GM12874 (cell line): ENCODE results near the gene DHRS12.

Experiments
- TF ChIP-seq, protein P1 (sequence below): IDR thresholded peaks from 2 replicates; pipeline ENCODE4 v1.5.1; 2011; ENCODE audit warnings: low read depth, mild to moderate bottlenecking, control low read depth, low read length, moderate library complexity; ENCODE audit not compliant: insufficient read depth

Gene DHRS12

DNA sequence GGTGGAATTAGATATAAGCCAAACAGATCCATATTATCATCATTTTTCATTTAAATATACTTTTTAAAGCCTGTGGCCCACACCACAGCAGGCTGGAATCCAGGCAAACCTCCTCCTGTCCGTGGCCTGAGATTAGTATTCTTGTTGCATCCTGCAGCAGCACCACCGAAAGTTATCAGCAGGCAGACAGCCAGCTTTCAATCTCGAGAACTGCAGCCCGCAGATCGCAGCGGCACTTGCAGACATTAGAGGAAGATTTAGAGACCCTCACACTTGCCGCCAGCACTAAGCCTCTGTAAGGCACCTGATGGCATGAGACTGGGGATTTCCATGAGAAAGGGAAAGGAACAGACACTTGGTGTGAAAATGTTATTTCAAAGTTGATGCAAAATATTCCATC, 7.4 kb downstream of the DHRS12 start:
- TF ChIP-seq, protein P1, sequence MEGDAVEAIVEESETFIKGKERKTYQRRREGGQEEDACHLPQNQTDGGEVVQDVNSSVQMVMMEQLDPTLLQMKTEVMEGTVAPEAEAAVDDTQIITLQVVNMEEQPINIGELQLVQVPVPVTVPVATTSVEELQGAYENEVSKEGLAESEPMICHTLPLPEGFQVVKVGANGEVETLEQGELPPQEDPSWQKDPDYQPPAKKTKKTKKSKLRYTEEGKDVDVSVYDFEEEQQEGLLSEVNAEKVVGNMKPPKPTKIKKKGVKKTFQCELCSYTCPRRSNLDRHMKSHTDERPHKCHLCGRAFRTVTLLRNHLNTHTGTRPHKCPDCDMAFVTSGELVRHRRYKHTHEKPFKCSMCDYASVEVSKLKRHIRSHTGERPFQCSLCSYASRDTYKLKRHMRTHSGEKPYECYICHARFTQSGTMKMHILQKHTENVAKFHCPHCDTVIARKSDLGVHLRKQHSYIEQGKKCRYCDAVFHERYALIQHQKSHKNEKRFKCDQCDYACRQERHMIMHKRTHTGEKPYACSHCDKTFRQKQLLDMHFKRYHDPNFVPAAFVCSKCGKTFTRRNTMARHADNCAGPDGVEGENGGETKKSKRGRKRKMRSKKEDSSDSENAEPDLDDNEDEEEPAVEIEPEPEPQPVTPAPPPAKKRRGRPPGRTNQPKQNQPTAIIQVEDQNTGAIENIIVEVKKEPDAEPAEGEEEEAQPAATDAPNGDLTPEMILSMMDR: no peak

DNA sequence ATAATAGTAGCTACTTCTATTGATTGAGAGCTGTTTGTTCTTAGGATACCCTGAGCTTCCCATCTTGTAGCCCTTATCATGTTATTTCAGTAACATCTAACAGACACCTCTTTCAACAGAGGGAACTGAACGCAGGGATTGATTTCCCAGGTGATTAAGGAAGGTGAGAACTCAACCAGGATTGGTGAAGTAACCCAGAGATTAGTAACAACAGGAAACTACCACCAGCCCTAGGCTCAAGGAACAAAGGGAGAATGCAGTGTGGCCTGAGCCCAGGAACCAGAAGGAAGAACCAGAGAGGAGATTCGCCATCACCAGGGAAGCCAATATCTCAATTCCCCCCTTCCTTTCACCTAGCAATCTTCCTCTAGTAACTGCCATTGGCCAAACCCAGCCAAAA, 8.5 kb downstream of the DHRS12 start:
- TF ChIP-seq, protein P1: no peak

DNA sequence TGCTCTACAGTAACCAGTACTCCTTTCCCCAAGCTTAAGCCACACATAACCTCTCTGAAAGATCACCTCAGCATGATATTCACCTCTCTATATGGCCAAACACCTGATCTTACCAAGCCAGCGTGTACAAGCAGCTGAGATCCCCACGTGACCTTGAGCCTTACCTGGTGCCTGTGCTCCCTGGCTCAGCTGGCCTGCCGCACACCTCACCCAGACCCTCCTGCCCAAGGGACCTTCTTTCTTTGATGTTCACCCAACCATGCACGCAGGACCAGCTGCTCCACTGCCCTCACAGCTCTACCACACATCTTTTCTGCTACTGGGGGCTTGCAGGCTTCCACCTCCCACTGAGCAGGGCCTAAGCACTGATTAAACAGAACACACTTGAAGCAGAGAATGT, 9.0 kb downstream of the DHRS12 start:
- TF ChIP-seq, protein P1: no peak

DNA sequence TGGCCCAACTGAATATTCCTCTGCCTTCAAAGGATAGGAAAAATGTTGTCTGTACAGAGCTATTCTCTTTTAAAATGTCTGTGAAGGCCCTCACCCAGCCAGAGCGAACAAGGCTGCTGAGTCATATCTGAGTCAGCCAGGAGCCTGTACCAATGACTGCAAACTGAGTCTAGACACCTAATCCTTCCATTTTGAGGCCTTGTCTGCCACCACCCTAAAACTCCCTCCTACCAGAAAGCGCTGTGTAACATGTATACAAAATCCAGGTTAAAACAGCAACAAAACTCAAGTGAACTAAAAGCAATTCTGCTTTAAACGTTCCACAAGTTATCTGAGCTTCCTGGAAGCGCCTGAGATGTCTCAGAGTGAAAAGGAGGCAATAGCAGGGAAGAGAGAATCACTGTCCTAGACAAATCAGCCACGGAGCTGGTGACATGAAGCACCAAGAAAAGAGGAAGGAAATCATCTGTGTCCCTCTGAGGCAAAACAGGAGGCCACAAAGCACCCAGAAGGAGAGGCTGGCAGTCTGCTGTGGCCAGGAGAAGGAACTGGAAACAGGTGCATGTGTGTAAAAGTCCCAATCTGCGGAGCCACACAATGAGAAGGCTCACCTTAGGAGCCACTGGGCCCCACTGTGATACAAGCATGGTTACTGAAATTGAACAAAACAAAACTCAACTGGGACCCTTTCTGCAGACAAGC, 10.2 kb downstream of the DHRS12 start:
- TF ChIP-seq, protein P1: no peak

DNA sequence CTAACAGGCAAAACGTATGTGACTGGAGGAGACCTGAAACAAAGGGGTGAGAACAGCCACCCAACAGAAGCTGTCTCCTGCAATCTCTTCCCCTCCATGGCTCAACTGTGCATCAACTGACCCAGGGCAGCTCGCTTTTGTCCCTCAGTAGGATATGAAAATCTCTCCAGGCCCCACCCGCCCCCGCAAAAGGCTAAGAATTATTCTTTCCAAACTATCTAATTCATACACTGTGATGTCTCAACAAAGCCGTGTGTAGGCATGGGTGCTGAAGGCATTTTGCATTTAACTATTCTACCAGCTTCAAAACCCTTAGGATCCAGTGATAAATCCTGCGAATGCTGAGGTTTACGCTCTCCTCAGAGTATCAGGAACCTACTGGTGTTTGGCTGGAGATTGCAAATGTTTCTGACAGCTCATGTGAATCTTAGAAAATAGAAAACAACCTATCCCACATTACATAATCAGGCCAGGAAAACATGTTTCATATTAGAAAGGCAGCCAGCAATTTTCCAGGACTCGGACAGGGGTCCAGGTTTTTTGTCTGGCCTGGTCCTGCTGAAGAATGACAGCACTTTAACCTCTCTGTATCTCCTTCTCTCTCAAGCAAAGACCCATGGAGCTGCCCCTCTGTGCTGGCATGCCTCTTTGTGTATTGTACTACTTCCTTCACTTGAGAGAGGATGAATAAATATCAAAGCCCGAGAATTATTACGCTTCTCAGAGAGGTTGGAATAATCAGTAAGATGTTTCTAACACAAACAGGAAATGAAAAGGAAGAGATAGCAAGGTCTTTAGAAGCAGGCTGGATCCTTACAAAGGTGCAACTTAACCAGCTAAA, 17.3 kb downstream of the DHRS12 start:
- TF ChIP-seq, protein P1: no peak

DNA sequence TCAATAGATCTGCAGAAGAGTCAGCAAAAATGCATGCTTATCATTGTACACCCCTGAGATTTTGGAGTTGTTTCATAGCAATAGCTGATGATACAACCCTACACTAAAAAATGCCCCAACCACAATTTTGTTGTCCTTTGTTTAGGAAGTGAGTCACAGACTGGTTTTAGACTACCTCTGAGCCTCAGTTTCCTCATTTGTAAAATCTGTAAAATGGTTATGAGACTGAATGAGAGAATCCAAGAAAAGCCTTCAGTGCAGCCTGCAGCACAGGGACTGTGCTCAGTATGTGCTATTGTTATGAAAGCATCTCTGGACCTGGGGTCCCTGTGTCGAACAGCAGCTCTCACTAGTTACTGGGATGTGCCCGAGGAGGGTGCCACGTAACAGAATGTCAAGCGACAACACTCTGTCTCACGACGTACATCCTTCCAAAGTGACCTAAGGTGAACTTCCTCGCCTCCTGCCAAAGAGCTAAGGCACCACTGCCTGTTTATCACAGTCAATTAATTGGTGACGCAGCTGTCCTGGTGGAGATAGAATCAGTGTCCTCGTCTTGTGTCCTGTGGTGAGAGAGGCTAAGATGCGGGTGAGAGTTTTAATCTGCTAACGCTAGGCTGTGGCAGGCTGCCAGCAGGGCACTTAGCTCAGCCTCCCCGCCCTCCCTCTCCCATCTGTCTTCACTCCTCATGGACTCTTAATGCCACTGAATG, 18.1 kb downstream of the DHRS12 start:
- TF ChIP-seq, protein P1: no peak

DNA sequence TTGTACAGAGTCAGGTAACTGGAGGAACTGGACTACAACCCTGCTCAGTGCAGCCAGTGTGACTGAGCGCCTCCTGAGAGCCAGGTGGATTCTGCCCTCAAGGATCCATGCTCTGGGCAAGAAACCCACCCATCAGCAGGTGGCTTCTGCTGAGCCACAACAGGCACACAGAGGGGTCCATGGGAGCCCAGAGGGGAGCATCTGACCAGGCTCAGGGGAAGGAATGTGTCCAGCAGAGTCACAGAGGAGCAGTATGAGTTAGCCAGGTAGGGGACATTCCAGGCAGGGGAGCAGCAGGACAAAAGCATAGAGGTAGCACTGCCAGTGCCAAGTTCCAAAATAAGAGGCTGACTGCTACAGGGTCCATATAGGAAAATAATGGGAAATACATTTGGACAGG, 19.9 kb downstream of the DHRS12 start:
- TF ChIP-seq, protein P1: no peak
